Embryonic facial prominence (tissue), 1 donor: ENCODE results near the gene FMN2.
"Not testable (repeated sequence)": the region's sequence is repeated elsewhere in the genome, so short reads cannot be mapped to it uniquely, and the experiment has no call there.

Experiments used
- DNase-seq: peaks from one replicate; pipeline ENCODE4 v3.0.0-alpha.2; 2016; ENCODE audit errors: extremely low spot score

Gene FMN2

DNA sequence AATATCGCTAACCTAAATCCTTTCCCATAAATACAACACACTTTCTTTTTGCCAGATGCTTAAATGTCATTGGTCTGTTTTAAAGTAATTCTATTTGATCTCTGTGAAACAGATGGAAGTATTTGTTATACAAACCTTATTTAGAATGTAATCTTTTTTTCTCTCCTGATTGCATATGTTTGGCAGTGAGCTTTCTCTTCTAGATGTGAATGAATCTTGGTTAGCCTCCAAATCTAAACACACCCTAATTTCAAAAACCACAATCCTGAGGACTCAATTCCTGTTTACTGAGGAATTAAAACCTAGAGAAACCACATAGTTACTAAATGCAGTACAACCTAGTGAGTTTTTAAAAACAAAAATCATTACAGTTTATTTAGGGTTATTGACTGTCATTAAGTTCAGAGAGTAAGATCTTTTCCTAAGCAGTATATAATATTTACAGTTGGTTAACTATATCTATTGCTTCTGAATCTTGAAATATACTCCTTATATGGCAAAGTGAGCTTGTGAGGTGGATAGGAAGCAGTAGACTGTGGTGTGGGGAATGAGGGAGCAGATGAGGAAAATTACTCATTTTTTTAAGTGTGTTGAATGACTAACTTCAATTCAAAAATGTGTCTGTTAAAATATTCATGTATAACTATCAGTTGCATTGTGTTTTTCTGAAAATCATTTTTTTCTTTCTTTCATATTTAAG lies 218.7 kb downstream of the FMN2 start:
- peak; percentile 40 for DNase-seq

DNA sequence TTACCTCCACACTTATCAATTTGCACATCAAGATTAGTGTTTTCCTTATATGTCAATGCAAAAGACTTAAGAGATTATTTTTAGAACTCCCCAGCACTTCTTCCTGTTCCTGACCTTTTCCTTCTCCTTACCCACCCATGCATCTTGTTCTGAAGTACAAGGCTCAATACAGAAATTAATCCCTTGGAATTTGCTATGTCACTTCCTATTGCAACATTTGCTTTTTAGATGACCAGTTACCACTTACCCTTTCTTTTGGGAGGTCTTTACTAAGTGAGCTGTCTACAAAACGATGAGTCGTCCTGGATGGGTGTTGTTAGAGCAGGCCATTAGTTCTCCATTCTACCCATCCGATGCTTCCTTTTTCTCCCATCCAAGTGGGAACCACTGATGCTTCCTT lies 221.2 kb downstream of the FMN2 start:
- DNase-seq, result no peak

DNA sequence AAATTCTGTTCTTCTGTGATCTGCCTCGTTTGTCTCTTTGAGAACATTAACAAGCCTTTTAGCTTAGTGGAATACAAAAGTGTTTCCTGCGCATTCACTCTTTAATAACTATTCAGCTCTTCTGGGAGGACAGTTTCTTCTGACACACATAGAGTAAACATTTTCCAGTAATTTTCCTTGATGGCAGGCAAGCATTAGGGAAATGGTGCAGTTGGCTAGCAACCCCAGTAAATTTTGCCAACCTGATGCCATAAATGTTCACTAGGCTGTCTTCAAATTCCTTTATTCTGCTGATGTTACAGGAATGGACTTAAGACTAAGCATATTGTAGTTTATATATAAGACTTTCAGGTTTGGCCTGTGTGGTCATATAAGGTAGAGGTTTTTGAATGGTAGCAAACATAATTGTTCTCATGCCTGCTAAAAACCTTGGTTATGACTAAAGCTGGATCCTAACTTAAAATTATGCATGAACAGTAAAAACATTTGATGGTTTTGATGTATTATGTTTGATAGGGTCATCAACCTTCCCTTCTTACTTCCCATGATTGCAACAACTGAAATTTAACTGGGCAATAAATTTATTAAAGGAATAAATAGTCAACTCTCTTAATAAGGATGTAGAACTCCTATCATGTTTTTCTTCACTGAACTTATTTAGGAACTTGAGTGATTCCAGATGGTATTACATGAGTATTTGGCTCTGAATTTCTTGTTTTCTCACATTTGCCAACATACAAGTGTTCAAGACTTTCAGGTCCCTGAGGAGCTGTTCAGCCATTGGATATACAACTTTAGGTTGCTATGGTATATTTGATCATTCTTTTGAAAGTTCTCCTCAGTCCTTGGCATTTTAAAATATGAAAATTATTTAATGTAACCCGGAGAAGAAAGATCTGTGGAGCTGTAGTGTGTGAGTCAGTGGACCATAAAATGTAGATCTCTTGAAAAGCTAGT lies 223.4 kb downstream of the FMN2 start:
- peak; percentile 67 for DNase-seq

DNA sequence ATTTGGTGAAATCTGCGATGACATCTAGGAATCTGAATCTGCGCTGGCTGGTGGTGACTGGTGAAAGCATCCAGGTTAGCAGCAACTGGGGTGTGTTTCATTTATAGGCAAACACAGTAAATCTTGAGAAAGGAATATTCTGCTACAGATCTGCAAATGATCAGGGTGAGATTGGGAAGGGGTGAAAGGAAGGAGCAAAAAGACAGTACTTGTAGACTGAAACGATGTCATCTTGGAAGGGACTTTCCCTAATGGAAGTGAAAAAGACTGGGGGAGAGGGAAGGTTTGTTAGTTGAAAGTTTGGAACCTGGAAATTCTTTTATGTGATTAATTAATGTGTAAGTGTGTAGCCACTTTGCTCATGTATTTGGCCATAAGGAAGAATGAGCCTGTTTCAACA lies 228.3 kb downstream of the FMN2 start:
- no peak for DNase-seq

DNA sequence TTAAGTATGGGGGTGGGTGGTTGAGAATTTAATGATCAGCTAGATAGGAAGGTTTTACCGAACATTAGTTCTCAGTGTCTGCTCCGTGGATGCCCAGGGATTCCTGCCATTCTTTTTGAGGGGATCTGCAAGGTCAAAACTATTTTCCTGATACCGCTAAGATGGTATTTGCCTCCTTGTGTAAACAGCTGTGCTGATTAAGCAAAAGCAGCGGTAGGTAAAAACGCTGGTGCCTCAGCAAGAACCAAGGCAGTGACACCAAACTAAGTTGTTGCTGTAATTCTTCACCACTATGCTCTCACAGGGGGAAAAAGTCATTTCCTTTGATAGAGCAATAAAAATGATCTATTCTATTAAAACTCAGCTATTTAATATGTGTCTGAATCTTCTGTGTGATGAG lies 229.0 kb downstream of the FMN2 start:
- DNase-seq, result no peak

DNA sequence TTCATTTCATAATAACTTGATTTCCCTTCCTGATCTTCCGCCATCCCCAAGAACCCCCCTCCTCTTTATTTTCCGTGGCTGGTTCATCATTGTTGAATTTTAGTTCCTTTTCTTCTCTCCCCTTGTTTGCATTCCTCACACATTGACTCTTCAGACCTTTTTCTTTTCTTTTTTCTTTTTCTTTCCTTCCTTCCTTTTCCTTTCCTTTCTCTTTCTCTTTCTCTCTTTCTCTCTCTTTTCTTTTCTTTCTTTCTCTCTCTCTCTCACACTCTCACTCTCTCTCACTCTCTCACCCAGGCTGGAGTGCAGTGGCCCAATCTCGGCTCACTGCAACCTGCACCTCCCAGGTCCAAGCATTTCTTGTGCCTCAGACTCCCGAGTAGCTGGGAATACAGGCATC lies 231.3 kb downstream of the FMN2 start:
- no peak for DNase-seq

DNA sequence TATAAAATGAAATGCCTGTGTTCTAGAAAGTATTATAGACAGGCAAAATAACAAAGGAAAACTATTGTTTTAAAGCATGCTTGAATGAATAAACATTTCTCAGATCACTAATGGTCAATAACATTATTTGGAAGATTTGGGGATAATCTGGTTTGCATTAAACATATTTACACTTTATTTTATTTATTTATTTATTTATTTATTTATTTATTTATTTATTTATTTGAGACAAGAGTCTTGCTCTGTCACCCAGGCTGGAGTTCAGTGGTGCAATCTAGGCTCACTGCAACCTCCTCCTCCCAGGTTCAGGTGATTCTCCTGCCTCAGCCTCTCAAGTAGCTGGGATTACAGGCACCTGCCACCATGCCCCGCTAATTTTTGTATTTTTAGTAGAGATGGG lies 236.7 kb downstream of the FMN2 start:
- not testable (repeated sequence) for DNase-seq

DNA sequence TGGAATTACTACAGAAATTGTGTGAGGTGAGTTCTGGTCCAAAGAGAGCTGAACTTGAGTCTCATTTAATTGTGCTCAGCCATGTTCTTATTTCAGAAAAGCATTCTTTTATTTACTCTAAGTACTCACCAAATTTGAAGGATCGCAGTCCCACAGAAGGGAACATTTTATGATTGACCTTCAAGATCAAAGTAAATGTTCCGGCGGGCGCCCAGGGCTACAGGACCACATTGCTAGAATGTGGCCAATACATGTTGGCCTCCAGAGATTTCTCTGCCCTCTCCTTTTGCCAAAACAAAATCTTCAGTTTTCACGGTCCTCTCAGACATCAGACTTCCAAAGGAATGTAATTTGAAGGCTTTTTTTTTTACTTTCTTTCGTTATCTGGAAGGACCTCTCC lies 237.8 kb downstream of the FMN2 start:
- no peak for DNase-seq

DNA sequence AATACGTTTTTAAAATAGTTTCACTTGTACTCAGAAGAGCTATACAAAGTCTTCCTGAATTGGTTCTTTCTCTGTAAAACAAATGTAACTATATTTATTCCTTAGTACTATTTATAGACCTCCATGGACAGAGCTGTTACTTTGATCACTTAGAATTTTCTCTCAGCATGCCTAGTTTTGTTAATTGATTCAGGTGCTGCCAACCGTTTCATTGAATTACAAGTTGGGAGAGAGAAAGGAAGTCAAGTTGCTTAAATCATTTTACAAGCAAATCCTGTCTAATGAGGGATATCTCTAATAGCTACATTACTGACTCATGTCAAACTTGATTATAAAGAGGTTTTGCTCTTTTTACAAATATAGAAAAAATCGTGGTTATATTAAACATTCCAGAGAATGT lies 241.0 kb downstream of the FMN2 start:
- no peak for DNase-seq

DNA sequence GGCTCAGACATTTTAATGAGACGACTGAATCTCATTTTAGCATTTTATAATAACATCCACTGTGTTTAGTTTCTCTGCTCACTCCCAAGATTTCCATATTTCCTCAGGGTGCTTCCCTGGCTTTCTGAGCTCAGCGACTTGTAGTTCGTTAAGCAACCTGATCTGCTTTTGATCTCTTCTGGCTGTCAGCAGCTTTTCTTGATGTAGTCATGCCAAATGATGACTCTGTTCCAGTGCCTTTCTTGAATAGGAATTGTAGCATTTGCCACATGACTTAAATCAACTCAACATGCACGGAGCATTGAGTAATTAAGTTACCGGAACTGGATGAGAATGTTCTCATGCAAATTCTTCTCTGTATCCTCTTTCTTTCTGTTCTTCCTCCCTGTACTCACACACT lies 246.1 kb downstream of the FMN2 start:
- peak; percentile 39 for DNase-seq

DNA sequence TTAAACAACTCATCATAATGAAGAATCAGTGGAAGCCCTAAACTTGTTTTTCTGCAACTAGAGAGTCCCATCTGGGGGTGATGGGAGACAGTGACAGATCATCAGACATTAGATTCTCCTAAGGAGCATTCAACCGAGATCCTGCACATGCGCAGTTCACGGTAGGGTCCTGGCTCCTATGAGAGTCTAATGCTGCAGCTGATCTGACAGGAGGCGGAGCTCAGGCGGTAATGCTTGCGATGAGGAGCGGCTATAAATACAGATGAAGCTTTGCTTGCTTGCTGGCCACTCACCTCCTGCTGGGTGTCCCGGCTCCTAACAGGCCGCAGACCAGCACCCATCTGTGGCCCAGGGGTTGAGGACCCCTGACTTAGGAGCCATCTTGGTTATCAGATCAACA lies 247.2 kb downstream of the FMN2 start:
- DNase-seq, result no peak

DNA sequence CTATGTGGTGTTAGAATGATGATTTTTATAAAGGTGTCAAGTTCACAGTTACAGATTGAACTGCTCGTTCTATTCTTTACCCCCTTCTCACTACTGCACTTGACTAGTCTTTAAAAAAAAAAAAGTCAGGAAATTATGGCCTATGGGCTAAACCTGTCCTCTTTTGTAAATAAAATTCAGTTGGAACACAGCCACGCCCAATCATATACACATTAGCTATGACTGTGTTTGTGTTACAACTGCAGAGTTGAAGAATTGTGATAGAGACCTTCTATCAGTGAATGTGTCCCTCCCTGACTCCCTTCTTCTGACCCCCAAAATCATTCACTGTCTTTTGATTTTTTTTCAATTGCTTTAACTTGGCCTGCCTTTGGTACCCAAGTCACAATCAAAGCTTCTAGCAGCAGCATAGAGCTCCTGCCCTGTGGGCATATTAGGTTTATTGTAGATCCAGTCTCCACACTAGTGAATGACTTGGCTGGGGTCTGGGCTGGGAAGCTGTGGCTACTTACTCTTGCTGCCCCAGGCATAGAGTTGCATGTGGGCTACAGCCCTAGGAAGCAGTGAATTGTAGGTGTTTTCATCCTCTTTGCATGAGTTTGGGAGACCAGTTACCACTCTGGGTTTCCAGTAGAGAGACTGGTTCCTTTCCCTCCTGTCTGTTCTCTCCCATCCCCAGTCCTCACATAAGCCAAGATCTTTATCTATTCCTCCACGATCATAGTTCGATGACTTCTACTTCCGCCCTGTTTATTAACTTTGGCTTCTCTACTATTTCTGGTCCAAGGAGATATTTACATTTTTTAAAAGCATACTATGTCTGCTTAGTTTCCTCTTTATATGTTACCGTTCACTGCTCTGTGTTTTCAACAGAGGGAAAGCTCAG lies 249.9 kb downstream of the FMN2 start:
- DNase-seq, result no peak

DNA sequence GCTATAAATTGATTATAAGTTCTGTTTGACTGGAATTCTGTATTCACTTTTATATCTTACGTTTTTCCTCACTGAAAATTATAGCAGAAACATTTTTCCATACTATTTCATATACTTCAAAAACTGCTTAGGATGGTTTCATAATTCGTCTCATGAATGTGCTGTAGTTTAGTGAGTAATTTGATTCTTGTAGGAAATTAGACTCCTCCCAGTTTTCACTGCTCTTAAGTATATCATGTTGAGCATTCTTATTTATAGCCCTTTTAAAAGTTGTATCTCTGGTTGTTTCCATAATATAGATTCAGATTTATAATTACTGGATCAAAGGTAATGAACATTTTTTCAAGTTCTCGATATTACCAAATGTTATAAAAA lies 250.6 kb downstream of the FMN2 start:
- DNase-seq, result no peak

DNA sequence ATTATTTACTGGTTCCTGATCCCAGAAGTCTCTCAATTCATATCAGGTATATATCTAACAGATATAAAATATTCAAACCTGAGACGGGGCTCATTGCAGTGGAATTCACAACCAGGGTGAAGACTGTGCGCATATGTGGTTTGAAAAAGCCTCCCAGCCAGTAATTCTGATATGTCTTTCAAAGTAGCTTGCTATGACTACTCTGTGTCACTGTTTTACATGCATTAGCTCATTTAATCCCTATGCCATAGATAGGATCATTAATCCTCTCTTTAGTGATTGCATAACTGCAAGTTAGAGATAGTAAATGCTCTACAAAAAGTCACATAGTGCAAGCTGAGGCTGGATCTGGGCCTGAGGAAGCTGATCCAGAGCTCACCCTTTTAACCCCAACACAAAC lies 251.4 kb downstream of the FMN2 start:
- no peak for DNase-seq

DNA sequence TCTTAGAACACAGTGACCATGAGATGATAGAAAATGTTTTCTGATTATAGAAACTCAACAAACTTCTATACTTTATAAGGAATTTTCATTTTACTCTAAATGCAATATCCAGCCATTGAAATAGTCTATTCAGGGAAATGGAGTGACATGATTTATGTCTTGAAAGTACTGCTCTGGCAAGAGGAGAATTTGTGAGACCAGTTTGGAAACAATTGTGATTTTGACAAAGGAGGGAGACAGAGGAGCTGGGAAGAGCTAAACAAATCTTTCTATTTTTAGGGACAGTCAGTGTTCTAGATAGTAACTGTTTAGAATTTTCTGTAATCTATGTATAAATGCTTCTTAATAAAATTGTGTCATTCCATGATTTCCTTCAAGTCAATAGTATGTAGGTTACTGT lies 252.3 kb downstream of the FMN2 start:
- no peak for DNase-seq

DNA sequence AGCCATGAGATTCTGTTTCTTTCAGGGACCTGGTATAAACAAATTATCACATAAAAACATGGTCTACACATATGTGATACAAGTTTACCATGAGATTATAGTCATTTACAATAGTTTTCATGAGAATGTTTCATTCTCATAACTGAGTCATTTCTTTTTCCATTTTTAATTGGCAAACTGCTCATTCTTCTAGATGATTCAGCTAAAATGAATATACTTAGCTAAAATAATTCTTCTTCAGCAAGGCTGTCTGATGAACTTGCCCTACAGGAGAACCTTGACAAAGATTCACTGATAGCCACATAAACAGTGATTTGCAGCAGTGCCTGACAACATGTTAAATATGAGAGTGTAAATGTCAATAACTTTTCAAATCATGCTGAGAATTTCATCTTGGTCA lies 253.2 kb downstream of the FMN2 start:
- no peak for DNase-seq

DNA sequence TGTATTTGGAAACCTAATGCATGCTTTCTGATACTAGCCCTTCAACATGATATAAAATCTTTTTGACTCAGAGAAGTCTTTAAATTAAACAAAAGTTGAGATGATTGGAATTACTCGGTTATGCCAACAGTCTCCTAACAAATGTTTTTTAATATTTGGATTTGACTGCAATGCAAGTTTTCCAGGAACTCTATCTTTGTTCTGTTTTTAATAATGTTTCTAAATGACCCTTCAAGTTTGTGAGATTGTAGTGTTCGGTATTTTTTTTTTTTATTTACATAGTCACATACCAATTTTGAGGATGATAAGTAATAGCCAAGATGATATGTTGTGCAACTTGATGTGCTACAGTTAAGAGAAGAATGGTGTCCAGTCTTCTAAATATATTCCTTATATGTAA lies 258.0 kb downstream of the FMN2 start:
- DNase-seq, result no peak

DNA sequence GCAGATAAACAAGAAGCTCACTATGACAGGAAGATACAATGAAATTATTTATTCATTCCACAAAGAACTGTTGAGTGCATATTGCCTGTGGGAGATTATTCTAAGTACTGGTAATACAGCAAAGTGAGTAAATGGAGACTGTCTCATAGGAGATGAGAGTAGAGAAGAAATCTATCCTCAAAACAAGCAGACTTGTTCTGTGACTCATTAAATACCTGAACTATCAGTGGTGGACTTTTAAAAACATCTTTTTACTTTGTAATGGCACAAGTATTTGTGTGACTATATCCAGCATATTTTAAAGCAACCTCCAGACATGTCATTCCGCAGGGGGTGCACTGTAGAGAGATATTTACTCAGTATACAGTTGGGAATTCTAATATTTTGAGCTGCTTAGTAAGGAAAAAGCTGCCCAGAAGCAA lies 259.2 kb downstream of the FMN2 start:
- DNase-seq, result no peak

DNA sequence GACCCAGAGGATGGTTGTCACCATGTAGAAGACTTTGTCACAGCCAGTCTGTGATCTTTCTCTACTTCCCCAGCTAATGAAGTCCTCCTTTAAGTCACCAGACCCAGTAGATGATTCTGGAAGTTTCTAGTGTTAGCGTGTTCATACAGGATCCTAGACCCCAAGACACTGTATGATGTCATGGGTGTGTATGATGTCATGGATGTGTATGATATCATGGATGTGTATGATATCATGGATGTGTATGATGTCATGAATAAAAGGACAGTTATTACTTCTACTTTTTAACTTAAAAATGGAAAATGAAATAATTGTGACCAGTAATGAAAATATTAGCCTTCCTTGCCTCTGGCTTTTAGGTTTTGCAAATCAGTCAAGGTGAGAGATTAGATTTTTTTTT lies 260.0 kb downstream of the FMN2 start:
- no peak for DNase-seq

DNA sequence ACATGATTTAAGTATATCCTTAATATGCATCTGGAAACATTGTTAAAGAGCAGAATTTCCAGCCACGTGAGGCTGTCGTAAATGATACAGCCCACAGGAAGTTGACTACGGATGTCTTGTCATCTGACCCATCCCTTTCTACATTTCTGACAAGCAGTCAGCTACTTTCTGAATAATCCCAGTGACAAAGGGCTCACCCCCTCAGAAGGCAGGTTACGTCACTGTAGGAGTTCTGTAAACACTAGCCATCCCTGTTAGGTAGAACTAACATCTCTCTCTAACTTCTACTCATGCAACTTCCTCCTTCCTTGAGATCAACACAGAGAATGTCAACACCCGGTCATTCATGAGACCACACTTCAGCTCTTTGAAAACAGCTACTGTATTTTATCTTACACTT lies 261.1 kb downstream of the FMN2 start:
- DNase-seq, result no peak

DNA sequence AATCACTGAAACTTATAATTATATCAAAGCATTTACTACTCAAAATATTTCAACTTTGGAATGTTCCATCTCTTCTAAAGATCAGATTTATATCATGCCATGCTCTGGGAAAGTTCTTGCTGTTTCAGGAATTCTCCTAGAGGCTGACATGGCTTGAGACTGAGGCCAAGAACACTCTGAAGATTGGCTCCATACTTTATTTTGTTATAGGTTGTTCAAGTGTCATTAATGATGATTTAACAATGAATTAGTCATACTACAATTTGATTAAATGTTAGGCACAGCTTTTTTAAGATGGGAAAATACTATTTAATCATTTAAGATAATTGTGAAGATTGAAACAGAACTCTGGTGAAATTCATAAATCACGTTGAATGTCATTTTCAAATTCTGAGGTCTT lies 264.9 kb downstream of the FMN2 start:
- no peak for DNase-seq

DNA sequence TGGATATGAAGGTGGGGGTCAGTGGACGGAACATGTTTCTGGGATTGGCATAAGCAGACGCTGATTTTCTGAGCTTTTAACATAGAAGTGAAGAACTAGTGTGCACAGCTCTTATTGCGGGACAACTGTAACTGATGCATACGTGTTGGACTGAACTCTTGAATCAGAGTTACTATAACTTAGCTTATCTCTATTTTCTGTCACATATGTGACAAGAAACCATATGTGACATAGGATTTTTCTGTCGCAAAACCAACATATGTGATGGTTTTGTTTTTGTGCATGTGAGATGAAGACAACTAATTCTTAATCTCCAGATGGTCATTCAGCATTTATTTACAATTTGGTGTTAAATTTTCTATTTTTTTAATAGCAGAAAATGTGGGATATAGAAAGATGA lies 270.4 kb downstream of the FMN2 start:
- DNase-seq, result no peak
